ENCODE data around the gene NT5C.

The NT5C gene

GRCh38 chr17:75110234-75110937, 21.2 kb downstream of the NT5C start:
- TF ChIP-seq, protein P1, sequence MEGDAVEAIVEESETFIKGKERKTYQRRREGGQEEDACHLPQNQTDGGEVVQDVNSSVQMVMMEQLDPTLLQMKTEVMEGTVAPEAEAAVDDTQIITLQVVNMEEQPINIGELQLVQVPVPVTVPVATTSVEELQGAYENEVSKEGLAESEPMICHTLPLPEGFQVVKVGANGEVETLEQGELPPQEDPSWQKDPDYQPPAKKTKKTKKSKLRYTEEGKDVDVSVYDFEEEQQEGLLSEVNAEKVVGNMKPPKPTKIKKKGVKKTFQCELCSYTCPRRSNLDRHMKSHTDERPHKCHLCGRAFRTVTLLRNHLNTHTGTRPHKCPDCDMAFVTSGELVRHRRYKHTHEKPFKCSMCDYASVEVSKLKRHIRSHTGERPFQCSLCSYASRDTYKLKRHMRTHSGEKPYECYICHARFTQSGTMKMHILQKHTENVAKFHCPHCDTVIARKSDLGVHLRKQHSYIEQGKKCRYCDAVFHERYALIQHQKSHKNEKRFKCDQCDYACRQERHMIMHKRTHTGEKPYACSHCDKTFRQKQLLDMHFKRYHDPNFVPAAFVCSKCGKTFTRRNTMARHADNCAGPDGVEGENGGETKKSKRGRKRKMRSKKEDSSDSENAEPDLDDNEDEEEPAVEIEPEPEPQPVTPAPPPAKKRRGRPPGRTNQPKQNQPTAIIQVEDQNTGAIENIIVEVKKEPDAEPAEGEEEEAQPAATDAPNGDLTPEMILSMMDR (conservative IDR thresholded peaks at IDR 0.05; ENCODE audit: low read depth, low read length), result no peak
- H3K9ac ChIP-seq, result peak overlapping the region; percentile 29; the same call in 1 of the 2 replicates
- no peaks in the 10 kb centered on the region for H4K20me1 ChIP-seq (ENCODE audit: insufficient read depth)
- H3K27ac ChIP-seq, result no peak overlapping the region
- peaks cover 3% of the 10 kb centered on the region; the same call in 1 of the 2 replicates for H3K27me3 ChIP-seq (ENCODE audit: insufficient read depth, low read depth)
- no peaks in the 10 kb centered on the region for H3K36me3 ChIP-seq (ENCODE audit: insufficient read depth)
- no peak overlapping the region for H3K4me3 ChIP-seq (IDR thresholded peaks at IDR 0.05; ENCODE audit: insufficient read depth, low read depth, low read length)
- peaks cover 5% of the 10 kb centered on the region; the same call in 1 of the 2 replicates for H3K79me2 ChIP-seq (ENCODE audit: insufficient read depth, low read depth)
- peak overlapping the region; percentile 99 for H3K4me2 ChIP-seq
- H2AFZ ChIP-seq (ENCODE audit: low read depth), result peak overlapping the region; percentile 94; the same call in 1 of the 2 replicates
- H3K4me1 ChIP-seq (ENCODE audit: low read depth, poor library complexity, severe bottlenecking), result peaks cover 35% of the 10 kb centered on the region

DNA sequence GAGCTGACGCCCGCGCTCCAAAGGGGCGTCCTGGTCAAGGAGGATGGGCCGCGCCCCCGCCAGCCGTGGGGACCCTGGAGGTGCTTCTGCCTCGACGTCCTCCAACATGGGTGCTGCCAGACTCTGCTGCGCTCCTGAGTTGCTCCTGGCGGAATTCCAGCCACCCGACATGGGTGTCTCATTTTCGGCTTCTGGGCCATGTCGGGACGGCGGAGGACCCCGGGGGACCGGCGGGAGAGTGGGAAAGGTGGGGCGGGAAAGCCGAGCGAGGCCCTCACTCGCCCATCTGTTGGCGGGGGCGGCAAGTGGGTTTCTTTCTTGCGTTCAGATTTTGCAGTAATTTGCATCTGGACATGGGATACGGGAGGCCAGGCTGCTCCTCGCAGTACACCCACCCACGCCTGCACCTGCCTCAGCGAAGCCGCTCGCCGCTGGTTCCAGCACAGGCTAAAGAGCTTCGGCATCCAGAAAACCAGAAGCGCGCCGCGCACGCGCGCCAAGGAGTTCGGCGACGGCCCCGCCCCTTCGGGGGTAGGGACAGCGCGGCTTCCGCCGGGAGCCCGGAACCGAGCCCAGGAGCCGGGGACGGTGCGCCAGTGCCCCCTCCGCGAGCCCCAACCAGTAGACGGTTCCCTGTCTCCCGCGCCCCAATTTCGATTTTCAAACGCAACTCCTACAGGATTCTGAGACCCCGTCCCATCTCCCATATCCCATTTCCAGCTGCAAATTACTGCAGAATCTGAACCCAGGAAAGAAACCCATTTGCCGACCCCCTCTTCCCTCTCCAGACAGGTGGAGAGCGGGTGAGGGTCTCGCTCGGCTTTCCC, 21.9 kb downstream of the NT5C start, which contains the start of gene ARMC7:
TSS of gene ARMC7 (plus strand) at position 563 of the 827 bp plus-strand sequence. CDS start 320 bp downstream, outside the sequence.
- Histone ChIP-seq H3K36me3 (ENCODE audit: insufficient read depth) (no peaks in the 10 kb centered on the region), H3K4me1 (ENCODE audit: low read depth, poor library complexity, severe bottlenecking) (peaks cover 31% of the 10 kb centered on the region), H4K20me1 (ENCODE audit: insufficient read depth) (no peaks in the 10 kb centered on the region), H2AFZ (ENCODE audit: low read depth) (peak within 1 kb of the TSS; percentile 94), H3K27ac (no peak within 1 kb of the TSS), H3K27me3 (ENCODE audit: insufficient read depth, low read depth) (peaks cover 3% of the 10 kb centered on the region; the same call in 1 of the 2 replicates), H3K4me2 (peak within 1 kb of the TSS; percentile 99), H3K9ac (peak within 1 kb of the TSS; percentile 29; the same call in 1 of the 2 replicates), H3K79me2 (ENCODE audit: insufficient read depth, low read depth) (peaks cover 5% of the 10 kb centered on the region; the same call in 1 of the 2 replicates), H3K4me3 (IDR thresholded peaks at IDR 0.05; ENCODE audit: insufficient read depth, low read depth, low read length) (no peak within 1 kb of the TSS)
- TF ChIP-seq, protein P1 (conservative IDR thresholded peaks at IDR 0.05; ENCODE audit: low read depth, low read length), result no peak

- Histone ChIP-seq H4K20me1 (ENCODE audit: insufficient read depth) (no peaks in the 10 kb centered on the region), H3K79me2 (ENCODE audit: insufficient read depth, low read depth) (peaks cover 5% of the 10 kb centered on the region; the same call in 1 of the 2 replicates), H3K4me2 (peak overlapping the region; percentile 99), H3K36me3 (ENCODE audit: insufficient read depth) (no peaks in the 10 kb centered on the region), H3K27me3 (ENCODE audit: insufficient read depth, low read depth) (peaks cover 3% of the 10 kb centered on the region; the same call in 1 of the 2 replicates), H3K9ac (no peak overlapping the region; the same call in 1 of the 2 replicates), H3K27ac (no peak overlapping the region), H3K4me1 (ENCODE audit: low read depth, poor library complexity, severe bottlenecking) (peaks cover 28% of the 10 kb centered on the region), H2AFZ (ENCODE audit: low read depth) (peak overlapping the region; percentile 94), H3K4me3 (IDR thresholded peaks at IDR 0.05; ENCODE audit: insufficient read depth, low read depth, low read length) (no peak overlapping the region)
- TF ChIP-seq, protein P1 (conservative IDR thresholded peaks at IDR 0.05; ENCODE audit: low read depth, low read length), result no peak
Measured at GRCh38 chr17:75109046-75109406, 22.5 kb downstream of the NT5C start.

DNA sequence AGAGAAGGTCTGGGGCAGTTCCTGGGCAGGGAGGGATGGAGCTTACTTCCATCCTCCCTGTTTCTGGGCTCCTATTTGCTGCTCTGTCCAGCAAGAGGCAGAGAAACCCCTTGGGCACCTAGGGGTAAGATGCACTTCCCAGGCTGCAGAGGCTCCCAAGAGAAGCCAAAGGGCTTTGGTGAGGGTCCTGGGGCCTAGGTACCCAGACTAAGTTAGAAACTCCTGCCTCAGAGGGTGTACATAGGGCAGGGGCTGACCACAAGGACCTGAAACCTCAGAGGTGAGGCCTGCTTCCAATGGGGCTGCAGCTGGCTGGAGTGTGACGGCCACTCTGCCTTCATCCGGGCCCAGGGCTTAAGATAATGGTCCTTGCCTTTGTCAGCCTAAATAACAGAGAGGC, 23.3 kb downstream of the NT5C start:
- Histone ChIP-seq H2AFZ (ENCODE audit: low read depth) (no peak overlapping the region), H3K79me2 (ENCODE audit: insufficient read depth, low read depth) (peaks cover 5% of the 10 kb centered on the region; the same call in 1 of the 2 replicates), H3K36me3 (ENCODE audit: insufficient read depth) (no peaks in the 10 kb centered on the region), H3K27ac (no peak overlapping the region), H3K4me3 (IDR thresholded peaks at IDR 0.05; ENCODE audit: insufficient read depth, low read depth, low read length) (no peak overlapping the region), H3K27me3 (ENCODE audit: insufficient read depth, low read depth) (peaks cover 4% of the 10 kb centered on the region; the same call in 1 of the 2 replicates), H4K20me1 (ENCODE audit: insufficient read depth) (no peaks in the 10 kb centered on the region), H3K4me1 (ENCODE audit: low read depth, poor library complexity, severe bottlenecking) (peaks cover 23% of the 10 kb centered on the region), H3K4me2 (no peak overlapping the region), H3K9ac (no peak overlapping the region)
- TF ChIP-seq, protein P1 (conservative IDR thresholded peaks at IDR 0.05; ENCODE audit: low read depth, low read length), result no peak

Measured in KMS-11 (cell line).